ENCODE results near the gene SLC1A3.
A peak's percentile ranks its signal among the peaks of the same experiment; 100 is the strongest.

SLC1A3 gene

DNA sequence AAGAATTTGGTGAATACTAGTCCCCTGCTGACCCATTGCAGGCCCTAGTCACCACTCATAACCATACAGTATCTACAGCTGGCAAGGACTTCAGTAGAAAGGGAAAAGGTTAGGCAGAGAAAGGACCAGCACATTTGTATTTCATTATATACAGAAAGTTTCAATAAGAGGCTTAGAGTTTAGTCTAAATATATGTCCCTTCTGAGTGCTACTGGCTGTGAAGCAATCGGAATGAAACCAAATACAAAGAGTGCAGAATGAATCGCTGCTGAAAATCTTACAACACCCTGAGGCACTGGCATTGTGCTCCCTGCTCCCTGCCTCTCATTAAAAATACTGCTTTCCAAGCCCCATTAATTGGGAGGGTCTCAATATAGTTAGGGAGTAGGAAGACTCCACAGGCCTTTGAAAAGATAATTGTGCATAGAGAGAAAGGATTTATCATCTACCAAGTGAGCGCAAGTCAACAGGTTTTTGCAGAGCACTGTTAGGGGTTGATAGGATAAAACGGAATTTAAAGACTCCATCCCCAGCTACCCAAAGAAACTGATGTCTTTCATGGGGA, 110.8 kb downstream of the SLC1A3 start:
- DNase-seq (ENCODE audit: low spot score): no peak

DNA sequence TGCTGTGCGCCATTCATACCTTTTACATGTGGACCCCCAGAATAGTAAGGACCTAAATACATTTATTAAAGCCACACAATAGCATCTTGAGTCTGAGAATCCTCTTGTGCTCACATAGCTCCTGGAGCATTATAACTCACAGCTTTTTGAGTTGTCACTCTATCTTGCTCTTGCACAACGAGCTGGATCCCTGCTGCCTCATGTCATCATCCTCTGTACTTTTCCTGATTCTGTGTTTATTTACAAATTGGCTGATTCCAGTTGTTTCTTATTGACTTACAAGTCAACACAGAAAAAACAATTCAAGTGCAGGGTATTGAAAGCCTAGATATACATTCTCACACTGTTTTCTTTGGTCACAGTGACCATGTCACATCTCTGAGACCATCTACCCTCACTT, 112.9 kb downstream of the SLC1A3 start:
- DNase-seq (ENCODE audit: low spot score): no peak

DNA sequence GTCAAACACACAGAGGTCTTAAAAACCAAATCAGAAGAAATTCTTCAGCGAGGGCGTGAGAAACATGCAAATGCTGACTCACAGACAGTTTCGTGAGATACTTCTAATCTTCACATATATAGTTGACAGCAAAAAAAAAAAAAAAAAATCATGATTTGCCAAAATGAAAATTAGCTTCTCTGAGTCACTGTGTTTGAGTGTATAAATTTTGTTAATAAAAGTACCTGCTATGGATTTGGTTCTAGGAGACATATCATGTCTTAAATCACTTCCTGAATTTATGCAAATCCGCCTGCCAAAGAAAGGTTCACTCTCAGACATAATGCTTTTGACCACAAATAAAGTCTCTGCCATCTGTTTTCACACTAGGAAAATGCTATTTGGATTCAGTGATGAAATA, 114.3 kb downstream of the SLC1A3 start:
- no peak for DNase-seq (ENCODE audit: low spot score)

DNA sequence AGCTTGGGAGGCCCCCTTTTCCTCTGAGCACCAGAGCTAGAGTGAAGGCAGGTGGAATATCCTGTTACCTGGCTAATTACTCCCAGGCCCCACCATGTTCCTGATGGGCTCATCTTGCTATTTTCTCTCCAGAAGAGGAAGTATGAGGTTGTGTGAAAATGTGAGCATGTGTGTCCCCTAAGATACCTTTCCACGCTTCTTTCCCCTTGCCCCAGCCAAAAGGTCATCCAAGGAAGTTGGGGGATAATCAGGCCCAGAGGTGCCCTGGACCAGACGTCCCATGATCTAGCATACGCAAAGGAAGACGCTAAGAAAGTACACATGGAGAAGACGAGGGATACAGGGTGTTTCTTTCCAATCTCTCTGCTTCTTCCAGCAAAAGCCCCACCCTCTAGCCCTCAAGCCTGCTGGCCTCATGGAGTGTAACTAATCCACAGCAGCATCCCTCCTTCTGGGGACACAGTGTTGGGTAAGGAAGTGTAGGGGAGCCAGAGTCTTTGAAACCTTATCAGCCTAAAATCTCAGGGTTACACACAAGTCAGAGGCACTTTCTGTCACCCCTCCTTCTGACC, 115.3 kb downstream of the SLC1A3 start:
- no peak for DNase-seq (ENCODE audit: low spot score)

DNA sequence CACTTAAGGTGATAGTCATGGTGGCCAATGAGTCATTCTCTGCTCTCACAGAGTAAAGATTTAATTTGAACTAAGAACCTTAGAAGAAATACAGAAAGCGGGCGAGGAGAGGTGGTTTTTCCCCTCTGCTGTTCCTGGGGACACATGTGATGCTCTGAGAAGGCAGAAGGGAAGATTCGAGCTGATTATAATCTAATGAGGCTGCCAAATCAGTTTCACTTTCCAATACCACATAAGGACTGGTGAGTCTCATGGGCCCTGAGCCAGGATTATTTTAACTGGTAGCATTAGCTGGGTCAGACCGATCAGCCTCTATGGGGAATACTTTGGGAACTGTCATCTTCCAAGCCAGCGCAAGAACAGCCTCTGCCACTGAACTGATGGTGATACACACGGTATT, 116.5 kb downstream of the SLC1A3 start:
- DNase-seq (ENCODE audit: low spot score): no peak

DNA sequence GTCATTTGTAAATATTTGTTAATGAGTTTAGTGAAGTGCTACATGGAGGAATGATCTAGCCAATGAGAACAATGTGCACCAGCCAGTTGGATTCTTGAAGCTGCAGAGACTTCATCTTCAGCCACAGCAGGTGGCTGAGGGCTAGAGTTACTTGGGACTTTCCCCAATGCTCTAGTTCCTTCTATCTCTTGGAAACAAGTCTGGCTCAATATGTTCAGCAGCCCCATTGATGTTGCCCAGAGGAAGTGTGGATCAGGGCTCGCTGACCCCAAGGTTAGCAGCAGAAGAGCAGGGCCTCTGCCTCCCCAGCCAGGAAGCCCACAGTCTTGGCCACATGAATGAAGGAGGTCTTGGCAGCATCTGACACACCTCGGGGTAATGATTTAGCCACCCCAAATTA, 117.5 kb downstream of the SLC1A3 start:
- no peak for DNase-seq (ENCODE audit: low spot score)

DNA sequence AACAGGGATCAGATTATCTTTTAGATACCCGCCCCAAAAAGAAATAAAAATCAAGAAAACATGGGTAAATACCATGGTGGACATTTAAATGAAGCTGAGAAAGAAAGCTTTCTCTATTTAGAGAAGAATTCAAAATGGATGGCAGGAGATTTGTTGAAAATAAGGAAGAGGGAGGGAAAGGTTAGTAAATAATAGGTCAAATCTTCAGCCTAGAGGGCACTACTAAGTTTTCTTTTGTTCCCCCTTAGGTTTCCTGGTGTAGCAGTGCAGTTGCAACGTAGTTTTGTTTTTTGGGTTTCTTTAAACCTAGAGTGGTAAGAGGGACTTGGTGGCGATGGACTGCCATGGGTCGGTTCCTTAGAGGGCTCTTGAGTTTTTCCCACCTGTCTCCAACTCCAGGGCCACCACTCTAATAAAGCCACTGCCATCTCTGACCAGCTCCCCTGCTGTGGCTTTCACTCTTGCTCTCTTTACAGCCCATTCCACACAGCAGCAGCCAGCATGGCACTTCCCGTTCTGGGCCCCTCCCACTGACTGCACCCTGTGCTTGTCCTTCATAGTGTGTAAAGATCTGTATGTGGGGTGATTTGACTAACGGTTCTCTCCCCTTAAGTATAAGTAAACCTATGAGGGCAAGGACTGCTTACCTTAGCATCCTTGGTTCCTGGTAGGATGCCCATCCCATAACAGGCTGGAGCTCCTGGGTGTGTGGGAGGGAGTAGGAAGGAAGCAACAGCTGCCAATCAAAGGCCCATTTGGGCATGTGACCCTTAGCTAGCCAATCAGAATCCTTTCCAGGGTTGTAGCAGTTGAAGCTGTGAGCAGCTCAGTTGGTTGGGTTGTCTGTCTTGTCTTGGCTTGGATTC, 118.3 kb downstream of the SLC1A3 start:
- DNase-seq (ENCODE audit: low spot score): no peak

DNA sequence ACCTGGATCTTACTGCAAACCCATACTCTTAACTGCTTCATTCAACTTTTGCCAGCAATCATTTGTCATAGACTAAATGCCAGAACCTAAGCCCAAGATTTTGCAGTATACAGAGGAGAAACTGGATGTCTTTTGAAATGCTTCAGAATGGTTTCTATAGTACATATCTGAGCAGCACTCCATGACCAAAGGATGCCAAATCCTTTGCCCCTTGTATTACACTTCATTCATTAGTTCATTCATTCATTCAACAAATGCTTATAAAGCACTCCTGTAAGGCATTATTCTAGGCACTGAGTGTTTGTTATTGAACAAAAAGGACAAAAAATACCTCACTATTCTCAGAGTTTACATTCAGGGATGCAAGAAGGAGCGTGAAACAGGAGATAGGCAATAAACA, 119.9 kb downstream of the SLC1A3 start:
- no peak for DNase-seq (ENCODE audit: low spot score)

DNA sequence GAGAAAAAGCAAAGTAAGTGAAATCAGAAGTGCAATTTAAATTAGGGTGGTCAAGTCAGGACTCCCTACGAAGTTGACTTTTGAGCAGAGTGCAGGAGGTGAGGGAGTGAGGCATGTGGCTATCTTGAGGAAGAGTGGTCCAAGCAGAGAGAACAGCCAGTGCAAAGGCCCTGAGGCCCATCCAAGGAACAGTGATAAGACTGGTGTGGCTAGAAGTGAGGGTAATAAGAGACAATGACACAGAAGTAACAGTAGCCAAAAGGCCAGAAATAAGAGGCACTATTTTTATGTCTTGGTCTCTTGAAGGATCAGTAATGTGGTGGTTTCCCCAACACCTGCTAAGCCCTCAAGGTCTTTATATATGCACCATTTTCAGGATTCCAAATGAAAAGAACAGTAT, 120.4 kb downstream of the SLC1A3 start:
- no peak for DNase-seq (ENCODE audit: low spot score)

DNA sequence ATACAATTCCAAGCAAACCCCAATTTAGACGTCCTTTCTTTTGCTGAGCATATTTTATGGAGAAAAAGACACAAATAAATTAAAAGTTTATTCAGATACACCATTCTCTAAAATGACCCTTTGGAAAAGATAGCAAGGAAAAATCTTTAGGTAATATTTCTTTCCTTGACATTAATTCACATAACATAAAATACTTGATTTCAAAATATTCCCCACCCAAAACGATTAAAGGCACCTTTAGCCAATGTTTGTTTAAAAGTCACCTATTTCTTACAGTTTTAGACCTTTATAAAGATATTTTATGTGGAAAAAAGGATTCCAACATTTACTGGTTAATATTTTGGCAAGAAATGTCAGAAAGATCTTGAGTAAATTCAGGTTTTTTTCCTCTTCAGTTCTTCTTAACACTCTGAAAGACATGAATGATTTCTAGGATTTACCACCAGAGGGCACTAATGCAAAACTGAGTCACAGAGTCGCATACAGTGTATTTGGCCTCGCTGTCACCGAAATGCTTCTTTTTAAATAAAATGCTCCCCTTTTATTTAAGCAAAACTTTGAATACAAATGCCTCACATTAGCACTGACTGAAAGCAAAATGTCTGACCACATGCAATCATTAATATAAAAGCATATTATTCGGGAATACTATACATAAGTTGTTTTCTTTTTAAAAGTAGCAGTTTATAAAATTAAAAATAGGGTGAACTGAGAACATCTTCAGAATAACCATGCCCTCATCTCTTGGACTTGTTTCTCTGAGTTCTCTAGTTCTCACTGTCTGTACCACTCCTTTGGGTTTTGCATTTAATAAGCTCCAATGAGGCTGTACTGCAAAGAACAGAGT, 122.5 kb downstream of the SLC1A3 start:
- DNase-seq (ENCODE audit: low spot score): peak; percentile 59

DNA sequence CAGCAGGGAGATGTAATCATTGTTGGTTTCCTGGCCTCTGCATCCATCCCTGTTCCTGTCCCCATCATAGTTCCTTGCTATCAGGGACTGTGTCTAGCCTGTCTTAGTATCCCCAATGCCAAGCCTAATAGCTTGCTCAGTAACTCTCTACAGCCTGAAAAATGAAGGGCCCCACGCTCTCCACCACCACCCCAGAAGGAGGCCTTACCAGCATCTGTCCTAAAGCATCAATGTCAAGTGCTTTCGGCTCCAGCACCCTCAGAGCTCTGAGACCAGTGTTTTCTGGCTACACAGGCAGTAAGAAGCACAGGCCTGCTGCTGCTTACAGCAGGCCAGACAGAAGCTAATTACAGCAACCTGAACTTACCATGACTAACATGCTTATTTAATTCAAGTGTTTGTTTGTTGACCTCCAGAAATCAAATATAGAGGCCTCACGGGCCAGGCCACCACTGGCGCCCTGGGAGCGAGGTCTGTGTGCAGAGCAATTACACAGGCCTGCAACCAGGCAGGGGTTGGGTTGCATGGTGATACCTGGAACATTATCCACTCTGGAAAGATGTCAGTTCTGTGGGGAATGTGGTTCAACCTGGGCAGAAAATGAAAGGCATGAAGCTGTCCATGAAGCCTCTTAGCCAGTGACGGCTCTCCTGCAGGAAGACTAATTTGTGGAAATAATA, 124.3 kb downstream of the SLC1A3 start:
- DNase-seq (ENCODE audit: low spot score): no peak

DNA sequence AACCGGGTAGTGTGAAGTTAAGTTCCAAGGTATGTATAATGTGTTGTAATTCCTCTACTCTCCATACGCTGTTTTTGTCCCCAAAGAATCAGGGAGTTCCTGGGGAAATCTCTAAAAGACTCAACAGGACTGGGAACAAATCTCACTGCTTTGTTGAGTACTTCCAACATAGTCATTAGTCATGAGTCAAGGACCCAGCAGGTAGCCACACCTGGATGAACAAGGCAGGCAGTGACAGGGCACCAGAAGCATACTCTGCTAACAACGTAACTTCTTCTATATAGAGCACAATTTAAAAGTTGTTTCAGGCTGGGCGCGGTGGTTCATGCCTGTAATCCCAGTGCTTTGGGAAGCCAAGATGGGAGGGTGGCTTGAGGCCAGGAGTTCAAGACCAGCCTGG, 126.8 kb downstream of the SLC1A3 start:
- no peak for DNase-seq (ENCODE audit: low spot score)

DNA sequence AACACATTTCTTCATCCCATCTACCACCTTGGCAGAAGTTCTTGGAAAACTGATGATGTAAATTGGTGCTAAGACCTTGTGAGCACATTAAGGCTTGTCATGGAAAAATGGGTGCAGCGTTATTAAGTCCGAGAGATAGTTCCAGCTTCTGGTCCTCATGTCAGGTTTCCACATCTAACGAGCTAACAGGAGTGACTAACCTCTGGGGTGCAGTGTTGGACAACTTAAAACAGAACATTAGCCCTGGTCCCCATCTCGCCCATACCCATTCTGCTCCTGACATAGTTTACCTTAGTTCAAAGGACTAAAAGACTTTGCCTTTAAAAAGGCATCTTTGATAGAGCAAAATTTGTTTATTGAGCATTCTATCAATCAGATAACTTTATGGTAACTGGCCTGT, 128.0 kb downstream of the SLC1A3 start:
- no peak for DNase-seq (ENCODE audit: low spot score)

DNA sequence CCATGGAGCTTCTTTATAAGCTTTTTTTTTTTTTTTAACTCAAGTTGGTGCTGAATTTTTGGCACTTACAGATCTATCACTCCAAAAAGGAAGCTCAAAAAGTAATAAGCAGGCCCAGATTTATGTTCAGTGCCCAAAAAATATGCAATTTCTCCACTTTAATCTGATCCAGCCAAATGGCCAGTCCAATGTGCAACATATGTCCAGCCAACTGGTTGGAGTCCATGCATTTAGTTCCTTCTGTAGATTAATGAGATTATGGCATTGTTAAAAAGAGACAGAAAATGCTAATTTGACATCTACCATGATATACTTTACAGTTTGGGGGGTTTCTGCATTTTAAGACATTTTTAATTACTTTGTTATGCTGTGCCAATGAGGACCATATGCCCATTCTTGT, 129.5 kb downstream of the SLC1A3 start:
- DNase-seq (ENCODE audit: low spot score): no peak

Measured in kidney capillary endothelial cell (primary cell).